Breast epithelium (tissue), 4 donors: ENCODE results near the gene CACNA2D3. TPM values are rescaled to one million over a fixed set of nuclear protein-coding genes. Genes with fewer than 3 reads are reported as not detected.

ENCODE experiments used
- DNase-seq, 2 donors: peaks; one replicate each; pipeline ENCODE4 v3.0.0-alpha.2; 2019; ENCODE audit warnings: low spot score in 2 of 2
- H3K27ac ChIP-seq, 2 donors: fragments of 200-600 bp; sonication (generic) in 1 of 2; one replicate each; pipeline ENCODE4 v1.5.1; 2016 to 2019; ENCODE audit warnings: mild to moderate bottlenecking in 1 of 2
- H3K27me3 ChIP-seq, 2 donors: fragments of 200-600 bp; sonication (generic) in 1 of 2; one replicate each; pipeline versions ENCODE4 v1.5.1 to v1.6.0; 2017 to 2019; ENCODE audit warnings: control low read depth in 1 of 2, mild to moderate bottlenecking in 1 of 2
- H3K36me3 ChIP-seq: fragments of 200-600 bp; one replicate; pipeline ENCODE4 v1.5.1; 2019
- H3K4me1 ChIP-seq, 2 donors: fragments of 200-600 bp; sonication (generic); one replicate each; pipeline ENCODE4 v1.5.1; 2016 to 2019; ENCODE audit warnings: control low read depth in 1 of 2
- H3K4me3 ChIP-seq, 3 donors: fragments of 200-600 bp; sonication (generic); 1 replicate in 2 of 3; 2 replicates in 1 of 3; pipeline ENCODE4 v1.5.1; 2016 to 2019; ENCODE audit warnings: mild to moderate bottlenecking in 3 of 3, moderate library complexity in 2 of 3
- H3K9me3 ChIP-seq, 2 donors: fragments of 200-600 bp; sonication (generic) in 1 of 2; one replicate each; pipeline ENCODE4 v1.5.1; 2016 to 2019; ENCODE audit warnings: control low read depth in 1 of 2
- POLR2A ChIP-seq: fragments of 450-650 bp; IDR thresholded peaks from one replicate; pipeline ENCODE4 v1.6.1; 2016; ENCODE audit warnings: antibody characterized with exemption, mild to moderate bottlenecking, moderate library complexity
- POLR2AphosphoS5 ChIP-seq, 3 donors: sonication (generic); formaldehyde crosslinking; IDR thresholded peaks; one replicate each; pipeline ENCODE4 v1.6.1; 2017; ENCODE audit warnings: antibody characterized with exemption in 3 of 3
- intact Hi-C: fragments of 100-400 bp; cut with DNase I; formaldehyde crosslinking; loops from one replicate; pipeline ENCODE4 v1.15.1; 2023; ENCODE audit warnings: low total_unique reads
- total RNA-seq, 3 donors: library from RNA; depleted of rRNA; stranded (reverse); fragments of >200 nt; gene quantifications; one replicate each; pipeline ENCODE4 v1.1.0, GENCODE V29; 2016
- TF ChIP-seq, protein P1 (sequence below), 3 donors: fragments of 450-650 bp; IDR thresholded peaks; one replicate each; pipeline ENCODE4 v1.5.1; 2016 to 2017; ENCODE audit warnings: antibody characterized with exemption in 3 of 3, mild to moderate bottlenecking in 3 of 3, moderate library complexity in 3 of 3

CACNA2D3 gene
- total RNA-seq, 3 donors from 2014 or later: 0.59 to 3.4 (median 2.3) TPM

GRCh38 chr3:54511766-54512365, 389.5 kb downstream of the CACNA2D3 start:
- H3K36me3 ChIP-seq: no peaks in the 10 kb centered on the region
- H3K27ac ChIP-seq: no peak overlapping the region
- no peak for DNase-seq
- intact Hi-C loops: no loop called here
- no peaks in the 10 kb centered on the region for H3K4me1 ChIP-seq
- H3K27me3 ChIP-seq: no peaks in the 10 kb centered on the region
- no peaks in the 10 kb centered on the region for H3K9me3 ChIP-seq
- no peak overlapping the region for H3K4me3 ChIP-seq
- TF ChIP-seq, protein P1, sequence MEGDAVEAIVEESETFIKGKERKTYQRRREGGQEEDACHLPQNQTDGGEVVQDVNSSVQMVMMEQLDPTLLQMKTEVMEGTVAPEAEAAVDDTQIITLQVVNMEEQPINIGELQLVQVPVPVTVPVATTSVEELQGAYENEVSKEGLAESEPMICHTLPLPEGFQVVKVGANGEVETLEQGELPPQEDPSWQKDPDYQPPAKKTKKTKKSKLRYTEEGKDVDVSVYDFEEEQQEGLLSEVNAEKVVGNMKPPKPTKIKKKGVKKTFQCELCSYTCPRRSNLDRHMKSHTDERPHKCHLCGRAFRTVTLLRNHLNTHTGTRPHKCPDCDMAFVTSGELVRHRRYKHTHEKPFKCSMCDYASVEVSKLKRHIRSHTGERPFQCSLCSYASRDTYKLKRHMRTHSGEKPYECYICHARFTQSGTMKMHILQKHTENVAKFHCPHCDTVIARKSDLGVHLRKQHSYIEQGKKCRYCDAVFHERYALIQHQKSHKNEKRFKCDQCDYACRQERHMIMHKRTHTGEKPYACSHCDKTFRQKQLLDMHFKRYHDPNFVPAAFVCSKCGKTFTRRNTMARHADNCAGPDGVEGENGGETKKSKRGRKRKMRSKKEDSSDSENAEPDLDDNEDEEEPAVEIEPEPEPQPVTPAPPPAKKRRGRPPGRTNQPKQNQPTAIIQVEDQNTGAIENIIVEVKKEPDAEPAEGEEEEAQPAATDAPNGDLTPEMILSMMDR (IDR thresholded peaks at IDR 0.05): no peak
- TF ChIP-seq POLR2AphosphoS5 (IDR thresholded peaks at IDR 0.05): no peak
- no peak for TF ChIP-seq POLR2A

- no peak overlapping the region for H3K27ac ChIP-seq
- H3K36me3 ChIP-seq: no peaks in the 10 kb centered on the region
- no peaks in the 10 kb centered on the region for H3K9me3 ChIP-seq
- intact Hi-C loops: no loop called here
- H3K27me3 ChIP-seq: no peaks in the 10 kb centered on the region
- no peak for DNase-seq
- TF ChIP-seq, protein P1 (IDR thresholded peaks at IDR 0.05): no peak
- TF ChIP-seq POLR2A (no peak), POLR2AphosphoS5 (IDR thresholded peaks at IDR 0.05) (no peak)
- H3K4me1 ChIP-seq: no peaks in the 10 kb centered on the region
- no peak overlapping the region for H3K4me3 ChIP-seq
Measured at GRCh38 chr3:54514006-54514405, 391.7 kb downstream of the CACNA2D3 start.

DNA sequence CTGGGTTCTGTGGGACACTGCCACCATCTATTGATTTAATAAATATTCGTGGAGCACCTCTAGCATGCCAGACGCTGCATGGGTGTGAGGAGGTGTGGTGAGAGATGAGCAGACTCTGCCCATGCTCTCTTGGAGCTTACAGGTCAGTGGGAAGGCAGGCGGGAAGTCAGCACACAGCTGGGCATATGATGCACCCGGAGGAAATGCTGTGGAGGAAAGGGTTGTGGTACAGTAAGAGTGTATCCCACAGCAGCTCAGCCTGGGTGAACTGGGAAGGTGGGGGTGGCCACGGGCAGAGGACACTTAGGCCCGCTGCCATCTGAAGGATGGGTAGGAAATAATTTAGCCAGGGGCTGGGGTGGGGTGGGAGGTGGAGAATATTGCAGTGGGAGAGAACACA, 392.1 kb downstream of the CACNA2D3 start:
- H3K27me3 ChIP-seq: no peaks in the 10 kb centered on the region
- TF ChIP-seq POLR2AphosphoS5 (IDR thresholded peaks at IDR 0.05) (no peak), POLR2A (no peak)
- TF ChIP-seq, protein P1 (IDR thresholded peaks at IDR 0.05): no peak
- no peak for DNase-seq
- H3K9me3 ChIP-seq: no peaks in the 10 kb centered on the region
- no peak overlapping the region for H3K4me3 ChIP-seq
- no peaks in the 10 kb centered on the region for H3K4me1 ChIP-seq
- no peak overlapping the region for H3K27ac ChIP-seq
- intact Hi-C loops: no loop called here
- H3K36me3 ChIP-seq: no peaks in the 10 kb centered on the region

- Histone ChIP-seq H3K36me3 (no peaks in the 10 kb centered on the region), H3K27ac (no peak overlapping the region), H3K4me1 (no peaks in the 10 kb centered on the region), H3K27me3 (no peaks in the 10 kb centered on the region), H3K9me3 (peaks cover 0 to 2% of the 10 kb centered on the region in 2 donors), H3K4me3 (no peak overlapping the region)
- no peak for TF ChIP-seq POLR2A
- TF ChIP-seq, protein P1 (IDR thresholded peaks at IDR 0.05): no peak
- TF ChIP-seq POLR2AphosphoS5 (IDR thresholded peaks at IDR 0.05): no peak
- DNase-seq: no peak
- intact Hi-C loops: no loop called here
Measured at GRCh38 chr3:54515441-54516213, 393.3 kb downstream of the CACNA2D3 start.

DNA sequence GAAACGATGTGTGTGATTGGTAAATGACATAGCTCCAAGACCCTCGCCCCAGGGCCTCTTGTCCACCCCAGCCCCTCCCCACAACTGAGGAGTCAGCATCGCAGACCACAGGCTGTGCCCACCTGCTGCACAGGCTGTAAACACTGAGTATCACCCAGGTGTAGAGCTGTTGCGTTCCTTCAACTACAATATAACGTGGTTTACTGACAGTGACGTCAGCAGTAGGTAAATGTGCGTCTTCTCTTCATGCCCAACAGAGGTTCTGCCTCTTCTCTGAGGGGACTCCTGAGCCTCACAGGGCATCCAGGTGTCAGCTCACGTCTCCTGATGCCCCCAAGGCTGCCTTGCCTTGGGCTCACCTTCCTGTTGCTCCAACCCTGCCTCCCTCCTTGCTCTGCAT, 395.1 kb downstream of the CACNA2D3 start:
- Histone ChIP-seq H3K9me3 (peaks cover 2 to 5% of the 10 kb centered on the region in 2 donors), H3K4me3 (no peak overlapping the region), H3K4me1 (no peaks in the 10 kb centered on the region), H3K27ac (no peak overlapping the region), H3K36me3 (no peaks in the 10 kb centered on the region), H3K27me3 (no peaks in the 10 kb centered on the region)
- intact Hi-C loops: no loop called here
- TF ChIP-seq POLR2AphosphoS5 (IDR thresholded peaks at IDR 0.05) (no peak), POLR2A (no peak)
- TF ChIP-seq, protein P1 (IDR thresholded peaks at IDR 0.05): no peak
- DNase-seq: no peak
